Stimulated activated CD4-positive, alpha-beta T cell treated with anti-CD3 and anti-CD28 coated beads, TNF-alpha, amount 100 ng/mL, for 24 hours (primary cell): Measurements from ENCODE around the gene COL19A1.

Source experiments
- DNase-seq, 3 experiments: peaks; one replicate each; pipeline ENCODE4 v3.0.0-alpha.2; 2020; ENCODE audit warnings: low read depth in 3 of 3

The COL19A1 gene

DNA sequence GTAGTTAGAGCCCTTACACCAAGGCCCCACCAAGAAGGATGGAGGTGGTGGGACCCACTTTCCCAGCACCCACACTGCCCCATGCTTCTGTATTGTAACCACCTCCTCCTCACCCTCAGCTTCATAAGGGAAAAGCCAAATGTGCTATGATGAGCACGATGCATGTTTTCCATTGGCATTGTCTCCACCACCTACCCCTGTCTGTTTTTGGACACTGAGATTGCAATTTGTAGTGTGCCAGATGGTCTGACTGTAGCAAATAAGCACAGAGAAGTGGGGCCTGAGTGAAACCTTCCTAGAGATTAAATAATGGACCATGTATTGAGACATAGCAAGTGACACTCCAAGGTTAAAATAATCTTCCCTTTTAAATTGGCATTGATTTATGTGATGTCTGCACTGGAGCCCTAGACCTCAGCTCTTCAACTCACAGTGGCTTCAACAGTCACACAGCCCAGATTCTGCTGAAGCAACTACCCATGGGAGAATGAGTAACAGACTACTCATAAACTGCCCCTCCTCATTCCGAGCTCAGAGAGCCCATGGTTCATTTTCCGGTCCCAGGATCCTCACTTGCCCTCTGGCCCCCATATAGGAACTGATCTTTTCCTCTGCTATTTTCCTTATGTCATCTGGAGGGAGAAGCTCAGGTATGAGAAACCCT is 258.7 kb downstream of the COL19A1 start:
- no peak for DNase-seq

DNA sequence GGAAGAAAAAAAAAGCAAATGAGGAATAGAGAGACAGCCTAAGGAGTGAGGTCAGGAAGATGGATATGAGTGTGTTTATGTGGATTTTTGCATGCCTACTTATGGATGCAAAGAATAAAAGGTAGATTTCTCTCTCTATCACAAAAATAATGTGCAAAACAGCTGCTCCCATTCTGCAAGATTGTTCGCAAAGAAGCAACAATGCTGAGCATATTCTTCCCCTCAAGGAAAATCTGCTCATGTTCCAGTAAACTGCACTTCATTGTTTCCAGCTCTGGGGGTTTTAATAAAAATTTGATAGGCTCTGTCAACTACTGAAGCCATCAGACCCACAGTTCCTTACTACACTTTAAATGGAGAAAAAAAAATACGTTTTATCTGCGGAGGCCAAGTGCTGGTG is 259.2 kb downstream of the COL19A1 start:
- DNase-seq: no peak

DNA sequence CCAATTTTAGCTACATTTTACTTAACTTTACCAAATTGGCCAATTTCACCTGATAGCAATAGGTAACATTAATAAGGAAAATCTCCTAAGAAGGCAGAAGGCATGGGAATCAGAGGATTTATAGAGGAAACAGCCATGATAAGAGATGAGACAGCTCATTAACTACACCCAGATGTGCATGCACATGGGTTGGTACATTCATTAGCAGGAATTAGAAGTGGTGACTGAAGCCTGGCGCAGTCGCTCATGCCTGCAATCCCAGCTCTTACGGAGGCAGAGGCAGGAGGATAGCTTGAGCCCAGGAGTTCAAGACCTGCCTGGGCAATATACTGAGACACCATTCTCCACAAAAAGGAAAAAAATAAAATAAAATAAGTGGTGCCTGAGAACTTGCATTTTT is 263.0 kb downstream of the COL19A1 start:
- DNase-seq: no peak

DNA sequence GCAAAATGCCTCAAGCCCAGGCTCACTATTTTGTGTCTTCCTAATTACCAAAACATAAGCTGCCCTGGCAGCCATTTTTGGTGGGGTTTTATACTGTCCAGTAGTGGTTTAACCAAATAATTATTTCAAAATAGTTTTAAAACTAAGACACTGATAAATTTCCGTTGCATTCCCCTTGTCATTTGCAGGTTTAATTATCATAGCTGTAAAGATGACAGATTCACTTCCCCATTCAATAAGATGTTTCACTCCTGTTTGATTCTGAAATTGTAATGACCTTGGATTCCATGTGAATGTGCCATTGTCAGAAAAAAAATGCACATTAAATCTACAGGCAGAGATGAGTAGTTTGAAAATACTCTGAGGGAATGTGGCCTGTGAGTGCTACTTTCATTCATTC is 264.5 kb downstream of the COL19A1 start:
- DNase-seq: no peak

DNA sequence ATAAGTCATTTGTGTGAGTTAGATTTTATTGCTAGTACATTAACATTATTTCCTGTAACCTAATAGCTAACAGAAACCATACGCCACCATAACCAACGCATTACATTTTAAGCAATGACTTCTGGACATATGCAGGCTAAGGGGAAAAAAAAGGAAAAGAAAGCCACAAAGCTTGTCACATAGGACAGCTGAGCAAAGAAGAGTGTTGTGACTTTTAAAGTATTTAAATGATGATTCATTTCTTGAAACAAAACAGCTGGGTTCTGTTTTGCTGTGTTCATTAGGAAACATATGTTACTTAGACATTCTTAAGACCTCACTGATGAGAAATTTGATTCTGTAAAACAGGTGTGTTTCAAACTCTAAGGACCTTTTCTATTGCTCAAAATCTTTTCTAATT is 265.2 kb downstream of the COL19A1 start:
- DNase-seq: no peak

DNA sequence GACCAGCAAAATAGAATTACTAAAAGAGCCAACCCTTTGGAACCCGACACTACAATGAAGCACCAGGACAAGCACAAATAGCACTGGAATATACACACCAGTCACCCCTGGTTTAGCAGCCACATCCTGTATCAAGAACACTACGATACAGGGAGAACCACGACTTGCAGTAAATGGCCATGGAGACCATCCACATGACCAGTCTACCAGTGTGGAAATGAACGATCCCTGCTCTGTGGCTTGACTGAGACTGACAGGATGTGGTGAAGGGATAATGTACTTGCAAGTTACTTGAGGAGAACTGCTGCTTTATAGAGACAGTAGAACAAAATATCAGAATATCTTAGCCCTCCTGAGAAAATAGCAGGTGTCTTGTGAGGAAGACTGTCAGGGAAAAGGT is 266.9 kb downstream of the COL19A1 start:
- DNase-seq: no peak

DNA sequence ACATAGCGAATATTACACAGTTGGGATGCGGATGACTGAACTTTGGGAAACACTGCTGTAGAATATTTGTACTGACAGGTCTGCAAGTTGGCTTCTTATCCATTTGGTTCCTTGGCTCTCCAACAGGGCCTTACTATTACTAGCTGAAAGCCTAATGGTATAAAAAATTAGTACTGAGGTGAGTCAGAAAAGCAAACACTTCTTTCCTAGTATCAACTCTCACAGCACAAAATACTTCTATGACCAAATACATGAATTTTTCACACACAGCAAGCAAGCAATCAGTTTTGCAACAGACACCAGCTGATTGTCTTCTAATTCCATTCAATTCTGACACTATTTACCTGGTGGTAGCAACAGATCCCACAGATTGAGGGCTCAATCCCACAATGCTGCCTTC is 268.2 kb downstream of the COL19A1 start:
- DNase-seq: no peak

DNA sequence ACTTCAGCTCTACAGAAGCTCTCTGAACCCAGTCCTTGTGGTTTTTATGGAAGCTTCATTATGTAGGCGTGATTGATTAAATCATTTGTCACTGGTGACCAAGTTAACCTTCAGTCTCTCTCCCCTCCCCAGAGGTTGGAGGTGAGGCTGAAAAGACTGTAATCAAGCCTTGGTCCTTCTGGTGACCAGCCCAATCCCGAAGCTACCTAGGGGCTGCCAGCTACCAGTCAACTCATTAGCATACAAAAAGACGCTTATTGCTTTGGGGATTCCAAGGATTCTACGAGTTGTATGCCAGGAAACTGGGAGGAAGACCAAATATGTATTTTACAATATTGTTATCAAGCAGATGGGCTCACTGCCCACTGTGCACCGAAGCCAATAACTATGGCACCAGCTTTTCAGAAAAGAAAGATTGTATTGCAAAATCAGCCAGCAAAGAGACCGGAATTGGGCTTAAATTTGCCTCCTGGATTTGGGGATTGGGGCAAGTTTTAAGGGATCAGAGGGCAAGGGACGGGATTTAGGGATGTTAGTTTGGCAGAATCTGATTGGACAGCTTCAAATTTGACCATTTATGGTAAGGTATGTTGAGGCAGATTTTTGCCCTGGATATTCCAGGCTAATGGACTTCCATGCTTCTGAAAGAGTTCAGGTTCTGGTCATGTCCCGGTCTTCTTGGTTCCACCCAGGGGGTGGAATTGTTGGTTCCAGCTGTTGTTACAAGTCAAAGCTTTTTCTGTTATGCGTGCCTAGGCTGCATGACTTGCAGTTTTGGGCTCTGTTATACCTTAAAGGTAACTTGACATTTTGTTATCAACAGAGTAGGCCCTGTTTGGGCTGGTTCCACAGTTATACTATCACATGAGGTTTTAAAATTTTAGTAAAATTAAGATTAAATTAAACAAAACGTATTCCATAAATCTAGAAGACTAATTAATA is 269.1 kb downstream of the COL19A1 start:
- no peak for DNase-seq

DNA sequence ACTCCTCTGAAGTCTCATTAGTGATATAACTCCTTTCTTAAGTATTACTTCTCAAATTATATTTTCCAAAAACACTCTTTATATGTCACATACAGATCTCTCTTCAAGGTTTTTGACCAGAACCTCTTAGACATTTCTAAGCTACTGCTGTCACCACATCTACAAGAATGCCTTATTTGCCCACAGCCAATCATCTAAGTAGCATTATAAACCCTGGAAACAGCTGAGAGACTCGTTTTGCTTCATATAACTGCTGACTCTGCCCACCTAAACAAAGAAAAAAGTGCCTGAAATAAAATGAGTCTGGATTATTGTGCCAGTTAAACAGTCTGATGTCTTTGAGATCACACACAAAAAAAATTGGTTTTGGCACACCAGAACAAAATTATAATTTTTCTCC is 270.6 kb downstream of the COL19A1 start:
- DNase-seq: no peak

DNA sequence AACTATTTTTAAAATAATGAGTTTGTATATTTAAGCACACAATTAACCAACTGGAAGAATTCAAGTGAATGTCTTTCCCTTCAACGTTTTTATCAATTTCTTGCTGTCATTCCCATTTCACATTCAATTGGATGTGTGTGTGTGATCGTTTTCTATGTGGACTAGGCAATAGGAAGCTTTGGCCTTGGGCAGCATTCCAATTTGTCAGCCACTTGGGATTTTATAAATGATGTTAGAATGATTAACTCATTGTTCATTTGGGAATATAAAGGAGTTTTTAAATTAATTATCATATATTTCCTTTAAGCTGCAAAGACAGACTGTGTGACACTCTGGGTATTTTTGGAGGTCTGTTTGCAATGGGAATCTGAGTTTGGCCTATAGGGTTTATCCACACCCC is 274.1 kb downstream of the COL19A1 start:
- DNase-seq: no peak

DNA sequence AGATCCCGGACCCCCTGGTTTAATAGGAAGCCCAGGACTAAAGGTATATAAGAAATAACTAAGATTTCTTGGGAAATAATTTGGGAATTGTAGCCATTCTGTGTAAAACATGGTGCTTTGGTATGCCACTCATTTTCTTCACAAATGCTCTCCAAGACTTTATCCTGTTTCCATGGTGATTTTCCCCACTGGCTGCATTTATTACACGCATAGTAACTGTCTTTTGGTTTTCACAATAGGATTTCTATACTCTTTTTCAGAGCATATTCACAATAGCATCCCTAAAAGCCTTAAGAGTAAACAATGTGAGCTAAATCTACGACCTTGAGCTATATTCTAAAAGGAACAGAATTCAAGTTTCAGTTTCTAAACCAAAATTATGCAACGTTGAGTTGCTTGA is 275.7 kb downstream of the COL19A1 start:
- DNase-seq: no peak

DNA sequence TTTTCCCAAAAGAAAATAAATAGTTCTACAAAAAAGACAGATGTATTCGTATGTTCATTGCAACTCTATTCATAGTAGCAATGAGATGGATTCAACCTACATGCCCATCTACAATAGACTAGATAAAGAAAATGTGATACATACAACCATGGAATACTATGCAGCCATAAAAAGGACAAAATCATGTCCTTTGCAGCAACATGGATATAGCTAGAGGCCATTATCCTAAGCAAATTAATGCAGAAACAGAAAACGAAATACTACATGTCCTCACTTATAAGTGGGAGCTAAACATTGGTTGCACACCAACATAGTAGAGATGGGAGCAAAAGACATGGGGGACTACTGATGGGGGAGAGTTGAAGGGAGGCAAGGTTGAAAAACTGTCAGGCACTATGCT is 278.8 kb downstream of the COL19A1 start:
- DNase-seq: no peak

DNA sequence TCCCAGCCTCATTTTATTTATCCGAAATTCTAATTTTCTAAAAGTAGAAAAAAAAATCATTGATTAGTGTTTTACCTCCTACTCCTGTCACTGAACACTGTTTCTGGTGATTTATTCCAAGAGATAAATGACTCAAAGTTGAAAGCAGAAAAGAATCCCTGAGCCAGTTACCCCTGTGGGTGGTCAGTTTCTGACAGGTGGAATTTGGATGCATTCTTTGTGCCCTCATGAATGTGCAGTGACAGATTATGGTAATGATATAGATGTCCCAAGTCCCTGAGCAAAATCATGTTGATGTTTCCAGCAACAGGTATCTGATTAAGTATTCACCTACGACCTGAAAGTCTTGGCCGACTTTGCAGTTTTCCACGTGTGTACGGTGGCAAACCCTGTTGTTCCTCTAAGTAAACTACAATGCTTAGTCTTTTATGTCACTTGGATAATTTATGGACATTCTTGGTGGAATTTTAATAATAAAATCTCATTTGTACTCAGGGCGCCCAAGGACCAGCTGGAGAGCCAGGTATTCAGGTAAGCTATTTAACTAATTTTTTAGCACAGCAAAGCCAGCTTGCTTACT is 282.9 kb downstream of the COL19A1 start:
- no peak for DNase-seq

DNA sequence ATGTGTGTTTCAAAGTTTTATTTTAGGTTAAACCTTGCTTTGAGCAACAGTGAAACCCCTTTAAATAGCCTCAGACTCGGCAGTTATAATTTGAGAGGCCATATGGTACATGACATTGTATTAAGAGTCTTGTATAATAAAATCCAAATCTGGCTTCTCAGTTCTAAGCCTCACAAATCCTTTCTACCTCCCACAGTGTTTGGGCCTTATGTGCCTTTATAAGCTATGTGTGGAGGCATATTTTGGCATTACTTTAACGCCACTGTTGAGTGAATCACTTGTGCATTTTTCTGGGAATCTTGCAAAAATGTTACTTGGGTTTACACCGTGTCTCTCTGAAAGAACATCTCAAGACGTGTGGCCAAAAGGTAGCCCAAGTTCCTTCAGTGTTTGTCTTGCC is 284.2 kb downstream of the COL19A1 start:
- DNase-seq: no peak

DNA sequence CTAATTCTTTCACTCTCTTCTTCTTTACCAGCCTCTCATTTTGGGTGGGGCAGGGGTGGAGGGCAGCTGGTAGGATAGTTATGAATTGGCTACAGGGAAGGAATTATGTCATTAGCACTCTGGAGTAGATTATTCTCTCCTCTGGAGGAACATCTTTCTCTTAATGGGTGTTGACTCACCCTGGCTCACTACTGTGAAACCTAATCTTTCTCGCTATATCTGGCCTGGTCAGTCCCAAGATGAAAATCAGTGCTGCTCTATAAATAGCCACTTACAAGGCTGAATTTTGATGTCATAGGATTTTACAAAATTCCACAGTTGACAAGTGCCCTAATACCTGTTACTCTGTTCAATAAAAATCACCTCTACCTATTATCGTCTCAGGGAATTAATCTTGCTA is 285.3 kb downstream of the COL19A1 start:
- DNase-seq: no peak

DNA sequence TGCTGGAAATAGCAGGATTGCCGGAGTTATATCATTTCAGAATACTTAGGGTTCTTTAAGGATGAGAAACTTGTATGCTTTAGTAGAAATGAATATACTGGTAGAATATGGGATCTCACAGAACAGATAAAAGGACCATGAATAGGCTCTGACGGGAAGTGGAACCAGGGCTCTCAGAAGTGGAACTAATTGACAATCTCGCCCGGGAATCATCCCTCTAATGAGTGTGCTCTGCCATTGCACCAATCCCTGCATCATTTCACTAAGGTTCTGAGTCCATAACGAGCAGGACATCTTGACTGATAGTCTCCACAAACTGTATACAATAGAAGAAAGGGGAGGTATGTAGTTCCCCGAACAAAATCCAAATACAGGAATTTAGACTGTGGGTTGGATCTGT is 286.4 kb downstream of the COL19A1 start:
- DNase-seq: no peak

DNA sequence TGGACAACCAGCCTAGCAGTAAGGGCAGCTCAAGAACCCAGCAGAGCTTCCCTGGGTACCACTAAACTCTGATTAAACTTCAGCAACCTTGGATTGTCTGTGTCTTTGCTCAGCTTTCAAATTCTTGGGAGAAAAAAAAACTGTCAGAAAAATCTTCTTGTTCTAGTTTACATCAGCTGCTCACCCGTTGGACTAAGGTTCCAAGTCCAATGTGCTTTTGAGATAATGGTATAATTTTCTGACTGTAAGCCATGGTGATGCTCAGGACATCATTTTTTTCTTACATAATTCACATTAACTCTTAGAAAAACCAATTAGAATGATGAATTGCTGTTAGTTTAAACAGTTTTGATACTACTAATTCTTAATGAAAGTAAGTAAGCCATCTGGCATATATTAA is 290.7 kb downstream of the COL19A1 start:
- DNase-seq: no peak

DNA sequence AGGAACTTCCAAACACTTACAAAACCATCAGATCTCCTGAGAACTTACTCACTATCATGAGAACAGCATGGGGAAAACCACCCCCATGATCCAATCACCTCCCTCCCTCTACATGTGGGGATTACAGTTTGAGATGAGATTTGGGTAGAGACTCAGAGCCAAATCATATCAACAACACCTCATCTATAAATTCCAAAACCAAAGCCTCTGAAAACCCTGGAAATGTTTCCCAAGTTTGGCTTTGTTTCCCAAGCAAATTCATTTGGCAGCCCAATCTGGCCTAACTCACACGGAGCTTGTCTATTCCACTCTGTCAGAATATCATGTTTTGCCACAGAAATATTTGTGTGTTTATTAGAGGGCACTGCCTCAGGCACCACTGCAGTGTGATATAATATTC is 293.9 kb downstream of the COL19A1 start:
- no peak for DNase-seq

DNA sequence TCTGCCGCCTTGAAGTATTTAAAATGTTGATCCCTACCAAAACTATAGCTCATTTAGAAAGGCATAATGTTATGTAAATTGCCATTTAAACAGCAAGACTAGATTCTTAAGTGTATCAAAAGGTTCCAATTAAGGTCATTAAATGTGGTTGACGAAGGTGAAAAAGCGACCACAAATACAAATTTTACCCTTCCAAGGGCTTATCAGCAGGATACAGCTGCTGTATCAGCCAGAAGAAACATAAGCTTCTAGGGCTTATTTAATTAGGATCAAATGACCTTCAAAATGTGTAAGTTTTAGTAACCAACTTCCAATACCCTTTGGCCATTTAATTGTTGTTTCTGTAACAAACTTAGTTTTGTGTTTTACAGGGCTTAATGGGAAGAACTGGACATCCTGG is 296.6 kb downstream of the COL19A1 start:
- no peak for DNase-seq

DNA sequence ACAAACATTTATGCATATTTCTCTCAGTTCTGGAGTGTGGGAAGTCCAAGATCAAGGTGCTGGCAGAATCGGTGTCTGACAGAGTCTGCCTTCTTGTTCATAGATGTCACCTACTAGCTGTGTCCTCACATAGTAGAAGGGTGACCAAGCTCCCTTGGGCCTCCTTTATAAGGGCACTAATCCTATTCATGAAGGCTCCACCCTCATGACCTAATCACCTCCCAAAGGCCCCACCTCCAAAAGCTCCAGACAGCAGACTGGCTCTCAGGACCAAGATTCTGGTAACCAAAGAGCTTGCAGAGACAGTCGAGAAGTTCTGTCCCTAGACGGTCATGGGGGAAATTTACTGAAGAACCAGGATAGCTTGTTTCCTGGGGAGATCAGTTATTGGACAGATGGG is 297.4 kb downstream of the COL19A1 start:
- DNase-seq: no peak

DNA sequence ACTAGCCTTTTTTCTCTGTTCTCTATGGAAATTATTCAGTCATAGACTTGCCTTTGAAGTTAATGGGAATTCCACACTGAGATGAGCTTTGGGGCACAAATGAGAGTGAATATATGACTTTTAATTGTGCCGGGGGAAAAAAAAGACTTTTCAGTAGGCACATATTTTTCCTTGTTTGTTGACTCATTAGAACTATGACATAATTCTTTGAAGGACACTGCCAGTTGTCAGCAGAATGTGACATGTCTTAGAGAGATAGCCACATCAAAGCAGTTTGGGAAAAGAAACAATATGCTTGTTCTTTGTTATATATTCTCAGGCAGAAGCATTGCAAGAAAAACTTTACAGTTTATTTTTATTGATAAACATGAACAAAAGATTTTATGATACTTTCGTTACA is 298.2 kb downstream of the COL19A1 start:
- DNase-seq: no peak

DNA sequence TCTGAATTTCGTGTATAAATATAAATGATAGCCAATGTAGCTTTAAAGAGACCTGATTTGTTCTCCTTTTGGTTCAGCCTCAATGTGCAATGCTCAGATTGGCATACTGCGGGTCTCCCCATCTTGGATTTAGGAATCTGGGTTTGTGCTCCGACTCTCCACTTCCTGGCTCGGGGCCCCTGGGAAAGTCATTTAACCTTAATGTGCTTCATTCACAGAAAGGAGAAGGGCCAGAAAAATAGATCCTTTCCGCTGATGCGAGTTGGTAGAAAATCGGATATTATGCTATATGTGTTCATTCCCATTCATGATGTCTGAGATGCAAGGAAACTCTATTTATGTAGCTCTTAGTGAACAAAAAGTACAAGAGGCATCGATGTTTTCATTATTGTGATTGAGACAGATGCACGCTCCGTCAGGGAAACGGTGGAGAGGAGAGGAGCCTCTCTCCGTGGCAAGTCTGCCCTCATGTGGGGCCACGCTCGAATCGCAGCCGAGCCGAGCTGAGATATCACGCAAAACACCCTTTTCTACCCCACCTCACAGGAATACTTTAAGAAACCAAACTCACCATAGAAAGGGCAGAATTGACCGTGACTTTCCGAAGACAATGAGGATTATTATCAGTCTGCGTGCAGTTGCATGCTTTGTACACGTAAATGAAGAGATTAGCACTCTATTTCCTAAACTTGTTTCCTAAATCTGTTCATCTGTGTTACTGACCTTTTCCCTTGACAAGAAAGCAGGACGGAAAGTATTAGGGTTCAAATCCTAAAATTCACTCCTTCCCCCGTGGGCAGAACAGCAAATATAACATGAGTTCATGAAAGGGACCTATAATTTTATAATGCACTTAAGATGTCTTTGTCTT is 300.0 kb downstream of the COL19A1 start:
- DNase-seq: peak in 1 of 3 experiments; percentile 11
